GM12873 (cell line): ENCODE measurements around the gene SP2.

Source experiments
- CTCF ChIP-seq: IDR thresholded peaks from 2 replicates; pipeline ENCODE4 v1.5.1; 2012; ENCODE audit warnings: low read depth, mild to moderate bottlenecking, moderate library complexity, low read length, control low read depth; ENCODE audit not compliant: insufficient read depth; ENCODE audit errors: missing control alignments

Gene SP2

GRCh38 chr17:47879028-47879585 is 16.9 kb upstream of the SP2 start:
- TF ChIP-seq CTCF = no peak

- TF ChIP-seq CTCF = no peak
These were observed 16.1 kb upstream of the SP2 start for GRCh38 chr17:47879776-47880454.

- no peak for TF ChIP-seq CTCF
These were observed 13.8 kb upstream of the SP2 start for GRCh38 chr17:47882247-47882646.

- no peak for TF ChIP-seq CTCF
These were observed 13.1 kb upstream of the SP2 start for GRCh38 chr17:47882695-47883588.

GRCh38 chr17:47883589-47884426 is 12.2 kb upstream of the SP2 start:
- TF ChIP-seq CTCF = no peak

GRCh38 chr17:47884427-47884740 is 11.7 kb upstream of the SP2 start:
- TF ChIP-seq CTCF = no peak
